Upper lobe of right lung (tissue), 1 donor: ENCODE measurements around the gene CFLAR. TPM values are rescaled to one million over a fixed set of nuclear protein-coding genes. Genes with fewer than 3 reads are reported as not detected.
"Not testable (repeated sequence)": the region's sequence is repeated elsewhere in the genome, so short reads cannot be mapped to it uniquely, and the experiment has no call there.

Source experiments
- ATAC-seq: fragments of 200-7000 bp; cut with Tn5 transposase; one replicate; pipeline ENCODE4 v1.9.1; 2020; ENCODE audit warnings: mild to moderate bottlenecking, moderate library complexity
- DNase-seq: peaks from one replicate; pipeline ENCODE4 v3.0.0-alpha.2; 2020
- H3K27ac ChIP-seq: fragments of 200-600 bp; one replicate; pipeline ENCODE4 v1.8.0; 2022
- H3K27me3 ChIP-seq: fragments of 200-600 bp; one replicate; pipeline ENCODE4 v1.8.0; 2022; ENCODE audit warnings: mild to moderate bottlenecking
- H3K36me3 ChIP-seq: fragments of 200-600 bp; one replicate; pipeline ENCODE4 v1.8.0; 2022
- H3K4me1 ChIP-seq: fragments of 200-600 bp; one replicate; pipeline ENCODE4 v1.8.0; 2022
- H3K4me3 ChIP-seq: fragments of 200-600 bp; one replicate; pipeline ENCODE4 v1.8.0; 2022; ENCODE audit warnings: mild to moderate bottlenecking
- H3K9me3 ChIP-seq: fragments of 200-600 bp; one replicate; pipeline ENCODE4 v1.8.0; 2022
- CTCF ChIP-seq: fragments of 200-600 bp; IDR thresholded peaks from one replicate; pipeline ENCODE4 v1.8.0; 2022; ENCODE audit warnings: antibody characterized with exemption
- intact Hi-C: fragments of 100-400 bp; cut with DNase I; formaldehyde crosslinking; loops from one replicate; pipeline ENCODE4 v1.11.0; 2022
- total RNA-seq: library from RNA; stranded (reverse); fragmentation: NEBNext Ultra II Directional; extraction: Animal tissue kit (Norgen Biotek cat#: 25700); gene quantifications from one replicate; pipeline ENCODE4 v1.2.1, GENCODE V29; 2021
- donor health status: DM: no; HTN: yes; CAD: no; lungs with severe emphysema.

The CFLAR gene
- total RNA-seq, 1 donor from 2014 or later, result 316 TPM

DNA sequence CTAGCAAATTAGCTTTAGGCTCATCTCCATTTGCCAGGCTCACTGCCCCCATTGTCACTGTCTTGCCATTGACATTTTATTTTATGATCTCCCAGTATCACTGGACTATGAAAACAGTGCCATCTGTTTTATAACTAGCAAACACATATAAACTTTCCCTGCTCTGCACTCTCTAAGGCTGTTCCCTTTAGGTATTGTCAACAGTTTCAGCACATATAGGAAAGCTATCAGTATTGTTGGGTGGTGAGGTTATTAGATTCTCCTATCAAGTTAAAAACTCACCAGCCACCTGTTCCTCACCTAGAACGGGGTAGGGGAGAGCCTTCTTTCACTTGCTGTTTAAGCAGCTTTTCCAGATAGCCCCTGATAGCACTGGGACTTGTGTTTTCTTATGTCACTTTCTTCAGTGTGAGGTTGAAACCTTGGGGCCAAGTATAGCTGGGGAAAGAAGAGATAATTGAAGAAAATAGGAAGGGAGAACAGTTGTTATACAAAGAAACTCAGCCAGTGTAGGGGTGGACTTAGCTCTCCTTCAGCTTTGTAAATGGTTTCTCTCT, 32.5 kb downstream of the CFLAR start:
- intact Hi-C loops, result no loop called here
- ATAC-seq (no peak), DNase-seq (no peak)
- no peak for TF ChIP-seq CTCF
- Histone ChIP-seq H3K27me3 (no peaks in the 10 kb centered on the region), H3K4me1 (peaks cover 48% of the 10 kb centered on the region), H3K36me3 (peaks cover 94% of the 10 kb centered on the region), H3K9me3 (no peaks in the 10 kb centered on the region), H3K4me3 (no peak overlapping the region), H3K27ac (peak overlapping the region; percentile 42)

DNA sequence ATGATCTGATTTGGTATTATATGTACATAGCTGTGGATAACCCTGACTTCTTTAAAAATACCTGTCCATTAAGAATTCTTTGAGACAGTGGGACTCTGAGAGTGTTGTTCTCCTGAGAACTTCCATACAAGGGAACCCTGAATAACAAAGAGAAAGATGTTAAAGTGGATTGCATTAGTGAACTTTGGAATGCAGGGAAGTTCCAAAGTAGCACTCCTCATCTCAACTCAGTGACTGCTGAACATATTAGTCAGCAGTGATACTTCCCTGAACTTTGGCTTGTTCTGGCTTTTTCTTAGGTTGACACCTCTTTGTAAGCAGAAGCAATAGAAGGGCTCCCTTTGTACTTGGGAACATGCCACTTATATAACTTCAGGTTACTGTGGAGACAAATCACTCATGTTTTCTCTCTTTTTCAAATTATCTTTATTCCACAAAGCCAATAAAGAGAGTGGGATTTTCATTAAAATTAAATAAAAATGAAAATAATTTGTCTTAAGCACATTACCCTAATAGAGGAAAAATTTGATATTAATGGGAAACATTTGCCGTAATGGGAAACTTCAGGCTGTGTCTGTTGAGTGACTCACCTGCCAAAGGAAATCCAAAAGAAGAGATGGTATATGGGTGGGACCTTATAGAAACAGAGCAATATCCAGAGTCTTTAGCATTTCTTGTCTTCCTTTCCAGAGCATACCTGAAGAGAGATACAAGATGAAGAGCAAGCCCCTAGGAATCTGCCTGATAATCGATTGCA, 33.3 kb downstream of the CFLAR start:
- TF ChIP-seq CTCF, result no peak
- intact Hi-C loops, result no loop called here
- Histone ChIP-seq H3K27ac (peak overlapping the region; percentile 52), H3K36me3 (peaks cover 94% of the 10 kb centered on the region), H3K27me3 (no peaks in the 10 kb centered on the region), H3K4me3 (no peak overlapping the region), H3K4me1 (peaks cover 52% of the 10 kb centered on the region), H3K9me3 (no peaks in the 10 kb centered on the region)
- ATAC-seq, result peak; percentile 79
- DNase-seq, result no peak

- H3K36me3 ChIP-seq, result peaks cover 94% of the 10 kb centered on the region
- peak; percentile 53 for ATAC-seq
- H3K27ac ChIP-seq, result peak overlapping the region; percentile 52
- H3K27me3 ChIP-seq, H3K9me3 ChIP-seq, intact Hi-C loops, DNase-seq, H3K4me3 ChIP-seq: not testable (repeated sequence)
- peaks cover 55% of the 10 kb centered on the region for H3K4me1 ChIP-seq
Observed at GRCh38 chr2:201149821-201150165, 33.8 kb downstream of the CFLAR start.

DNA sequence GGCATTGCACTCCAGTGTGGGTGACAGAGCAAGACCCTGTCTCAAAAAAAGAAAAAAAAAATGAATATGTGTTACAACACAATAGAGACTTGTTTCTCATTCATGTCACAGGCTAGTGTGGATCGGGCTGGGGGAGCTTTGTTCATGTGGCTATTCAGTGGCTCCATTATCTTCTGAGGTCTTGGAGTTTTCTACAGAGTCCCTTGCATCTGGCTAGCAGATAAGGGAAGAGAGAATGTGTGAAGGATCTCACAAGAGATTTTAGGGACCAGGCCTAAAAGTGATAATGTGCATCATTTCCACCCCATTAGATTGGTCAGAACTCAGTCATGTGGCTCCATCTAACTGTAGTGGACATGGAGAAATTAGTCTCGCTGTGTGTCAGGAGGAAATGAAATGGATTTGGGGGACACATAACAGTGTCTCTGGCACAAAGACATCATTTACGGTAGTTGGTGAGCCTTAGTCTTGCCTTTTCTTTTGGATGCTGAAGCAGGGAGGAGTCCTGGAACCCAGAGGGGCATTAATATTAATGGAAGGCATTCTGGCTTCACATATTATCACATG, 34.6 kb downstream of the CFLAR start:
- Histone ChIP-seq H3K9me3 (no peaks in the 10 kb centered on the region), H3K4me1 (peaks cover 59% of the 10 kb centered on the region), H3K27me3 (no peaks in the 10 kb centered on the region), H3K36me3 (peaks cover 94% of the 10 kb centered on the region), H3K4me3 (no peak overlapping the region), H3K27ac (peak overlapping the region; percentile 52)
- DNase-seq (no peak), ATAC-seq (no peak)
- intact Hi-C loops, result no loop called here
- no peak for TF ChIP-seq CTCF

DNA sequence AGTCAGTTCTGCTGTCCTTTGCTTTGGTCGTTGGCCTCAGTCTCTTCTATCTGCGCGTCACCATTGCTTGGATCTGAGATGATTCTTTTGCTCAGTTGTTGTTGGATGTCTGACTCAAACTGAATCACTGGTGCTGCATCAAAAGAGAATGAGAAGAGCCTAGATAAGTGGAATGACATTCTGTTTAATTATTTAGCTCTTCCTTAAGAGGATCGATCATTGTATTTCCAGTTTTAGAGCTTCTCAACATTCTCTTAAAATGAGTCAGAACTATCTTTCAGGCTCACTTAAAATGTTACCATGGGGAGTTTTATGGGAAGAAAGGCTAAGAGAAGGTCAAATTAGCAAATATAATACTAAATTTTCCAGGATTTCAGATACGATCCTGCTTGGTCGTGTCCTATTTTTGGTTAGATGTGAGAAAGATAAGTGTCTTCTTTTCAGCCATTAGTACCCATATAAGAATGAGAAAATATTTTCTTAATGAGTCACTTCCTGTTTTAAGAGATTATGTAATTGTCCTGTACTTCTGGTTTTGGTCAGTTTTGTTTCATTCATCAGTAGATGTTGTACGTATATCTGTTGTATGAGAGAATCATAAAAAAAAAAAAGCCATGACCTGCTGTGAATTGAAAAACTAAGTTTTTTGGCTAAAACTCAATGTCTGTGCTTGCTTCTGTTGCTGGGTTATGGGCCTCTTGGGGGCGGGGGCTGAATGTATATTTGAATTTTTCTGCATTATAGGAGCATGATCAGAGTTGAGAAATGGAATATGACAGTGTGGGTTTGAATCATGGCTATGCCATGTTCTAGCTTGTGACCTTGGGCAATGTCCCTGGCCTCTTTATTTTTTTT, 35.4 kb downstream of the CFLAR start:
- peak; percentile 41 for ATAC-seq

More for the DNA sequence above, 35.4 kb downstream of the CFLAR start:
- no peak overlapping the region for H3K4me3 ChIP-seq
- peaks cover 94% of the 10 kb centered on the region for H3K36me3 ChIP-seq
- no peaks in the 10 kb centered on the region for H3K27me3 ChIP-seq
- H3K4me1 ChIP-seq, result peaks cover 62% of the 10 kb centered on the region
- no peak for TF ChIP-seq CTCF
- no peaks in the 10 kb centered on the region for H3K9me3 ChIP-seq
- peak overlapping the region; percentile 52 for H3K27ac ChIP-seq
- no peak for DNase-seq
- intact Hi-C loops, result no loop called here
